K562 (cell line): ENCODE results near the gene OSBPL1A. TPM values are rescaled to one million over a fixed set of nuclear protein-coding genes. Genes with fewer than 3 reads are reported as not detected.

Experiments
- BRD9 ChIP-seq: fragments of 450-650 bp; IDR thresholded peaks from 2 replicates; pipeline ENCODE4 v1.6.1; 2018; ENCODE audit warnings: low read depth; ENCODE audit not compliant: partially characterized antibody
- CBX2 ChIP-seq: fragments of 200-600 bp; sonication (generic); IDR thresholded peaks from one replicate; pipeline ENCODE4 v1.6.1; 2012; ENCODE audit warnings: mild to moderate bottlenecking, low read length, inconsistent platforms; ENCODE audit not compliant: insufficient read depth, poor library complexity, severe bottlenecking
- EP400 ChIP-seq: fragments of 450-650 bp; IDR thresholded peaks from 2 replicates; pipeline ENCODE4 v1.6.1; 2017; ENCODE audit warnings: antibody characterized with exemption, mild to moderate bottlenecking, moderate library complexity
- HDAC3 ChIP-seq: fragments of 450-650 bp; IDR thresholded peaks from 2 replicates; pipeline ENCODE4 v1.6.1; 2018; ENCODE audit warnings: borderline replicate concordance, mild to moderate bottlenecking, moderate library complexity; ENCODE audit not compliant: partially characterized antibody
- polyA plus RNA-seq, 8 experiments: library from polyadenylated mRNA; depleted of rRNA in 4 of 8; stranded (reverse) in 5 of 8; unstranded in 3 of 8; fragments of >200 nt; fragmentation: Nextera tagmentation in 2 of 8; fragmentation: Illumina TruSeq in 1 of 8; extraction: Ambion mirVana in 2 of 8; extraction: Trizol in 1 of 8; gene quantifications; 2 replicates each; pipeline versions ENCODE4 v1.2.1 to v1.2.3, GENCODE V29; 2011 to 2014; ENCODE audit warnings: inconsistent platforms in 1 of 8, missing spikeins in 1 of 8
- total RNA-seq, 7 experiments: library from RNA; depleted of rRNA in 6 of 7; stranded (reverse); fragments of >200 nt in 6 of 7; fragmentation: Illumina TruSeq in 2 of 7; extraction: Trizol in 2 of 7; gene quantifications; 2 replicates each; pipeline versions ENCODE4 v1.2.1 to v1.2.3, GENCODE V29; 2011 to 2021; ENCODE audit warnings: low replicate concordance in 1 of 7
- TF ChIP-seq, protein P1 (sequence below): fragments of 150-350 bp; conservative IDR thresholded peaks from 2 replicates; pipeline ENCODE4 v1.6.1; 2014; ENCODE audit warnings: low read length
- TF ChIP-seq, protein P2 (sequence below): sonication (generic); formaldehyde crosslinking; IDR thresholded peaks from 2 replicates; pipeline ENCODE4 v1.8.0; 2023; ENCODE audit warnings: missing genetic modification reagents, mild to moderate bottlenecking, borderline replicate concordance
- TF ChIP-seq, protein P3 (sequence below): IDR thresholded peaks from 2 replicates; pipeline ENCODE4 v1.6.1; 2011; ENCODE audit not compliant: insufficient read length; ENCODE audit errors: extremely low read depth
- TF ChIP-seq, protein P4 (sequence below): fragments of 450-650 bp; formaldehyde crosslinking; IDR thresholded peaks from 2 replicates; pipeline ENCODE4 v1.4.0; 2020; ENCODE audit warnings: mild to moderate bottlenecking, moderate library complexity
- TF ChIP-seq, protein P5 (sequence below): fragments of 250-450 bp; sonication (Bioruptor Pico); IDR thresholded peaks from 2 replicates; pipeline ENCODE4 v1.5.1; 2021; ENCODE audit warnings: mild to moderate bottlenecking

OSBPL1A gene
- total and polyA plus RNA-seq, 9 of the 15 experiments (the other 6 are each of a cell fraction or from before 2014, with no cell fraction given), result 0.40 to 0.49 TPM; not detected in 7

DNA sequence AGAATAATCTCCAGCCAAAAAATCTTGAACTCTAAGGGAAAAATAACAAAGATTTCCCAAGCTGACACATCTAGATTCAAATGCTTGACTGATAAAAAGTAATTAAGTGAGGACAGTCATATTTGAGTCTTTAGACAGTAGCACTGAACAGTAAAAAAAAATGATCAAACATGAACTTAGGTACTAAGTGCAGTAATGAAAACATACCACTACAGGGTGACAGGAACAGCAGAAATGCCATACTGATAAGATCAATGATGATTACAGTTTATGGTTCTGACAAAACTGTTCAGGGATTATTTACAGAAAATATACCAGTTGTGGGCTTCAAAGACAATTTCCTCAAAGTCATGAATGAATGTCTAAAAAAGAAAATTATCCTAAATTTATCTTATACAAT lies 80.3 kb downstream of the OSBPL1A start (continued):
- TF ChIP-seq, protein P1, sequence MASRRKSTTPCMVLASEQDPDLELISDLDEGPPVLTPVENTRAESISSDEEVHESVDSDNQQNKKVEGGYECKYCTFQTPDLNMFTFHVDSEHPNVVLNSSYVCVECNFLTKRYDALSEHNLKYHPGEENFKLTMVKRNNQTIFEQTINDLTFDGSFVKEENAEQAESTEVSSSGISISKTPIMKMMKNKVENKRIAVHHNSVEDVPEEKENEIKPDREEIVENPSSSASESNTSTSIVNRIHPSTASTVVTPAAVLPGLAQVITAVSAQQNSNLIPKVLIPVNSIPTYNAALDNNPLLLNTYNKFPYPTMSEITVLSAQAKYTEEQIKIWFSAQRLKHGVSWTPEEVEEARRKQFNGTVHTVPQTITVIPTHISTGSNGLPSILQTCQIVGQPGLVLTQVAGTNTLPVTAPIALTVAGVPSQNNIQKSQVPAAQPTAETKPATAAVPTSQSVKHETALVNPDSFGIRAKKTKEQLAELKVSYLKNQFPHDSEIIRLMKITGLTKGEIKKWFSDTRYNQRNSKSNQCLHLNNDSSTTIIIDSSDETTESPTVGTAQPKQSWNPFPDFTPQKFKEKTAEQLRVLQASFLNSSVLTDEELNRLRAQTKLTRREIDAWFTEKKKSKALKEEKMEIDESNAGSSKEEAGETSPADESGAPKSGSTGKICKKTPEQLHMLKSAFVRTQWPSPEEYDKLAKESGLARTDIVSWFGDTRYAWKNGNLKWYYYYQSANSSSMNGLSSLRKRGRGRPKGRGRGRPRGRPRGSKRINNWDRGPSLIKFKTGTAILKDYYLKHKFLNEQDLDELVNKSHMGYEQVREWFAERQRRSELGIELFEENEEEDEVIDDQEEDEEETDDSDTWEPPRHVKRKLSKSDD, result no peak
- TF ChIP-seq HDAC3 (no peak), BRD9 (no peak), CBX2 (no peak), EP400 (no peak)
- TF ChIP-seq, protein P2, sequence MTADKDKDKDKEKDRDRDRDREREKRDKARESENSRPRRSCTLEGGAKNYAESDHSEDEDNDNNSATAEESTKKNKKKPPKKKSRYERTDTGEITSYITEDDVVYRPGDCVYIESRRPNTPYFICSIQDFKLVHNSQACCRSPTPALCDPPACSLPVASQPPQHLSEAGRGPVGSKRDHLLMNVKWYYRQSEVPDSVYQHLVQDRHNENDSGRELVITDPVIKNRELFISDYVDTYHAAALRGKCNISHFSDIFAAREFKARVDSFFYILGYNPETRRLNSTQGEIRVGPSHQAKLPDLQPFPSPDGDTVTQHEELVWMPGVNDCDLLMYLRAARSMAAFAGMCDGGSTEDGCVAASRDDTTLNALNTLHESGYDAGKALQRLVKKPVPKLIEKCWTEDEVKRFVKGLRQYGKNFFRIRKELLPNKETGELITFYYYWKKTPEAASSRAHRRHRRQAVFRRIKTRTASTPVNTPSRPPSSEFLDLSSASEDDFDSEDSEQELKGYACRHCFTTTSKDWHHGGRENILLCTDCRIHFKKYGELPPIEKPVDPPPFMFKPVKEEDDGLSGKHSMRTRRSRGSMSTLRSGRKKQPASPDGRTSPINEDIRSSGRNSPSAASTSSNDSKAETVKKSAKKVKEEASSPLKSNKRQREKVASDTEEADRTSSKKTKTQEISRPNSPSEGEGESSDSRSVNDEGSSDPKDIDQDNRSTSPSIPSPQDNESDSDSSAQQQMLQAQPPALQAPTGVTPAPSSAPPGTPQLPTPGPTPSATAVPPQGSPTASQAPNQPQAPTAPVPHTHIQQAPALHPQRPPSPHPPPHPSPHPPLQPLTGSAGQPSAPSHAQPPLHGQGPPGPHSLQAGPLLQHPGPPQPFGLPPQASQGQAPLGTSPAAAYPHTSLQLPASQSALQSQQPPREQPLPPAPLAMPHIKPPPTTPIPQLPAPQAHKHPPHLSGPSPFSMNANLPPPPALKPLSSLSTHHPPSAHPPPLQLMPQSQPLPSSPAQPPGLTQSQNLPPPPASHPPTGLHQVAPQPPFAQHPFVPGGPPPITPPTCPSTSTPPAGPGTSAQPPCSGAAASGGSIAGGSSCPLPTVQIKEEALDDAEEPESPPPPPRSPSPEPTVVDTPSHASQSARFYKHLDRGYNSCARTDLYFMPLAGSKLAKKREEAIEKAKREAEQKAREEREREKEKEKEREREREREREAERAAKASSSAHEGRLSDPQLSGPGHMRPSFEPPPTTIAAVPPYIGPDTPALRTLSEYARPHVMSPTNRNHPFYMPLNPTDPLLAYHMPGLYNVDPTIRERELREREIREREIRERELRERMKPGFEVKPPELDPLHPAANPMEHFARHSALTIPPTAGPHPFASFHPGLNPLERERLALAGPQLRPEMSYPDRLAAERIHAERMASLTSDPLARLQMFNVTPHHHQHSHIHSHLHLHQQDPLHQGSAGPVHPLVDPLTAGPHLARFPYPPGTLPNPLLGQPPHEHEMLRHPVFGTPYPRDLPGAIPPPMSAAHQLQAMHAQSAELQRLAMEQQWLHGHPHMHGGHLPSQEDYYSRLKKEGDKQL (CRISPR knock-in tag), result no peak
- TF ChIP-seq, protein P3, sequence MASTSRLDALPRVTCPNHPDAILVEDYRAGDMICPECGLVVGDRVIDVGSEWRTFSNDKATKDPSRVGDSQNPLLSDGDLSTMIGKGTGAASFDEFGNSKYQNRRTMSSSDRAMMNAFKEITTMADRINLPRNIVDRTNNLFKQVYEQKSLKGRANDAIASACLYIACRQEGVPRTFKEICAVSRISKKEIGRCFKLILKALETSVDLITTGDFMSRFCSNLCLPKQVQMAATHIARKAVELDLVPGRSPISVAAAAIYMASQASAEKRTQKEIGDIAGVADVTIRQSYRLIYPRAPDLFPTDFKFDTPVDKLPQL, result no peak
- TF ChIP-seq, protein P4, sequence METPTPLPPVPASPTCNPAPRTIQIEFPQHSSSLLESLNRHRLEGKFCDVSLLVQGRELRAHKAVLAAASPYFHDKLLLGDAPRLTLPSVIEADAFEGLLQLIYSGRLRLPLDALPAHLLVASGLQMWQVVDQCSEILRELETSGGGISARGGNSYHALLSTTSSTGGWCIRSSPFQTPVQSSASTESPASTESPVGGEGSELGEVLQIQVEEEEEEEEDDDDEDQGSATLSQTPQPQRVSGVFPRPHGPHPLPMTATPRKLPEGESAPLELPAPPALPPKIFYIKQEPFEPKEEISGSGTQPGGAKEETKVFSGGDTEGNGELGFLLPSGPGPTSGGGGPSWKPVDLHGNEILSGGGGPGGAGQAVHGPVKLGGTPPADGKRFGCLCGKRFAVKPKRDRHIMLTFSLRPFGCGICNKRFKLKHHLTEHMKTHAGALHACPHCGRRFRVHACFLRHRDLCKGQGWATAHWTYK (CRISPR knock-in tag), result no peak
- TF ChIP-seq, protein P5, sequence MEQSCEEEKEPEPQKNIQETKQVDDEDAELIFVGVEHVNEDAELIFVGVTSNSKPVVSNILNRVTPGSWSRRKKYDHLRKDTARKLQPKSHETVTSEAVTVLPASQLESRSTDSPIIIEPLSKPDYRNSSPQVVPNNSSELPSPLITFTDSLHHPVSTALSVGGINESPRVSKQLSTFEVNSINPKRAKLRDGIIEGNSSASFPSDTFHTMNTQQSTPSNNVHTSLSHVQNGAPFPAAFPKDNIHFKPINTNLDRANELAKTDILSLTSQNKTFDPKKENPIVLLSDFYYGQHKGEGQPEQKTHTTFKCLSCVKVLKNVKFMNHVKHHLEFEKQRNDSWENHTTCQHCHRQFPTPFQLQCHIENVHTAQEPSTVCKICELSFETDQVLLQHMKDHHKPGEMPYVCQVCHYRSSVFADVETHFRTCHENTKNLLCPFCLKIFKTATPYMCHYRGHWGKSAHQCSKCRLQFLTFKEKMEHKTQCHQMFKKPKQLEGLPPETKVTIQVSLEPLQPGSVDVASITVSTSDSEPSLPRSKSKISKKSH (CRISPR knock-in tag), result no peak
